HPDE6-E6E7 (cell line): ENCODE results near the gene LARGE1.

Experiments
- DNase-seq: peaks from one replicate; pipeline ENCODE4 v3.0.0; 2011; ENCODE audit warnings: missing footprints; ENCODE audit errors: extremely low spot score

The LARGE1 gene

GRCh38 chr22:33853200-33854097 is 66.8 kb downstream of the LARGE1 start:
- no peak for DNase-seq

GRCh38 chr22:33851821-33852384 is 68.4 kb downstream of the LARGE1 start:
- no peak for DNase-seq

GRCh38 chr22:33851240-33851639 is 69.0 kb downstream of the LARGE1 start:
- no peak for DNase-seq

GRCh38 chr22:33850724-33851123 is 69.6 kb downstream of the LARGE1 start:
- DNase-seq = no peak

DNA sequence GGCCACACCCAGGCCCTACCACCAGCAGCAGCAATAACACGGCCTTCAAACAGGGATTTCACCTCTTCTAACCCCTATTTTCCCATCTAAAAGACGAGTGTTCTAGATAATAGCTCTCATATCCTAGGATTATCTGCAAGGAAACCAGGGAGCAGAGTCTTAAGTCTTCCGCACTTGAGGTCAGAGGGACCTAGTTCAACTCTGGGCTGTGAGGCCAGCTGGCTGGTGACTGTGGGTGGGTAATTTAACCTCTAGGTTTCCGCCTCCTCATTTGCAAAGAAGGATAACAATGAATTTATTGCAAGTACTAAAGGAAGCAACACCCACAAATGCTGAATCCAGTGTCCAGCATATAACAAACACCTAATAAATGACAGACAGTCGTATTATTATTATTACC is 70.1 kb downstream of the LARGE1 start:
- no peak for DNase-seq

DNA sequence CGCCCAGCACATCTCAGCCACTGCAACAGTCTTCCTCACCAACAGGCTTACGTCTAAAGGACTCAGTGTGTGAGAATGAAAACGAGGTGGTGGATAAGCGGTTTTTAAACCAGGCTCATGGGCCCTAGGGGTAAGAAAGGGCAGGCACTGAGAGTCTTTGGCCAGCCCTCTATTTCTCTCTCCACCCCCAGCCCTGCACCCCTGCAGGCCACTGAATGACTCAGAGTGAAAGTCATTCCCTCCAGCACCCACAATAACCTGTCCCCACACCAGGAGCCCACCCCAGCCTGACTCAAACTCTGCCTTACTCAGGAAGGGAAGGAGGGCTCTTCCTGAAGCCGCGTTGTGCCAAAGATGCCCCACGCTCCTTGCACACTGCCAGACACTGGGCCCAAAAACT is 72.0 kb downstream of the LARGE1 start:
- DNase-seq = no peak

GRCh38 chr22:33844273-33844672 is 76.0 kb downstream of the LARGE1 start:
- DNase-seq = no peak

GRCh38 chr22:33842421-33843094 is 77.7 kb downstream of the LARGE1 start:
- no peak for DNase-seq

DNA sequence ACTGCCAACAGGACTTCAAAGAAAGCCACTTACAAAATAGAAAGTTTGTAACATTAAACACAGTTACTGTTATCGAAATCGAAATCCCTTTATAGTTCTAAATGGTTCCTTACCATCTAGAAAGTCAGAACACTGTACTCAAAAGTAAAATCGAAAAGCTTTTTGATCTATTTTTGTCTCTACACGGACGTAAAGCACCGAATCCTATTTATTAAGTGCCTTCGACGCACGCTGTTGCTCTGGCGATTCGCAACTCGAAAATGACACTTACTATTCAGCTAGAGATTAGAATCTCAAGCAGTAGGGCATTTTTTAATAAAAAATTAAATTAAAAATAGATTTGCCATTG is 78.3 kb downstream of the LARGE1 start:
- DNase-seq = no peak

DNA sequence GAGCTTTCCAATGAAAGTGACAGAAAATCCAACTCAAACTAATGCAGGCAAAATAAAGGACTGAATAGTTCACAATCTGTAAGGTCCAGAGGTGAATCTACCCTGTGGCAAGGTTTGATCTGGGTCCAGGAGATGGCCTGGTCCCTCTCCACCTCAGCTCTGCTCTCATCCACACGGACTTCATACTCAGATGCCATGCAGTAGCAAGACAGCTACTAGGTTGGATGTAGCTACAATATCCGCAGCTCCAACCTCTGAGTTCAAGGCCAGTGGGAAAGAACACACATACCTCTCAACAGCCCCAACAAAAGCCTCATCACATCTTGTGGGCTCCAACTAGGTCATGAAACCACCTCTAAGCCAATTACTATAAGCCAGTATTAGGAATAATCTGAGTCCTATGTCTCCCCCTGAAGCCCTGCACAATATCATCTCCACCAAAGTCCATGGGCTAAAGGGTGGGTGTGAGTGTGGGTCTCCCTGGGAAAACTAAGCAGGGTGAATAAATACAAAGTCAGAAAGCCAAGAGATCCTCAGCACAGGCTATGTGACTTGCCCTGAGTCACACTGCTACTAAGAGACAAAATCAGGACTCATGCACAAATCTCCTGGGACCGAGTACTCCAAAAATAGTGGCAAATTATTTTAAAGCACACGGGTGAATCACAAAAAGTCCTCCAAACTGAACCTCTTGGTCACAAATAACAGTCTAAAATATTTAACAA is 78.8 kb downstream of the LARGE1 start:
- no peak for DNase-seq

DNA sequence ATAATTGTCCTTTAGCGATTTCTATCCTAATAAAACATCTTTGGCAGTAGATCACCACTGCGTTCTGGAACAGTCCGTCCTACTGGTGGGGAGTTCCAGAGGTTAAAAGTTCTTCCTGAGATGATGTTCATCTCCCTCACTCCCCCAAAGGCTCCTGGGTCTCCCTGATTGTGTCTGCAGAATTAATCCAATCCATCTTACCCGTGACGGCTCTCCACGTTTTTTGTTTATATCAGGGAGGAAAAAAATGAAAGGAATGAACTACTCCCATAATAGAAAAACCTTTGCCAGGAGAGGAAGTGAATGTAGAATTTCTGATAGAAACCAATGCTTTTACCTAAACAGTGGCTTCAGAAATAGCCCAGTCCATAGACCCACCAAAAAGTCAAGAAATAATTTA is 81.6 kb downstream of the LARGE1 start:
- DNase-seq = no peak

- DNase-seq = no peak
Observed at GRCh38 chr22:33837826-33838225, 82.5 kb downstream of the LARGE1 start.

GRCh38 chr22:33835265-33835664 is 85.0 kb downstream of the LARGE1 start:
- no peak for DNase-seq

- DNase-seq = no peak
Observed at GRCh38 chr22:33832558-33833151, 87.6 kb downstream of the LARGE1 start.

GRCh38 chr22:33831651-33832050 is 88.6 kb downstream of the LARGE1 start:
- no peak for DNase-seq

DNA sequence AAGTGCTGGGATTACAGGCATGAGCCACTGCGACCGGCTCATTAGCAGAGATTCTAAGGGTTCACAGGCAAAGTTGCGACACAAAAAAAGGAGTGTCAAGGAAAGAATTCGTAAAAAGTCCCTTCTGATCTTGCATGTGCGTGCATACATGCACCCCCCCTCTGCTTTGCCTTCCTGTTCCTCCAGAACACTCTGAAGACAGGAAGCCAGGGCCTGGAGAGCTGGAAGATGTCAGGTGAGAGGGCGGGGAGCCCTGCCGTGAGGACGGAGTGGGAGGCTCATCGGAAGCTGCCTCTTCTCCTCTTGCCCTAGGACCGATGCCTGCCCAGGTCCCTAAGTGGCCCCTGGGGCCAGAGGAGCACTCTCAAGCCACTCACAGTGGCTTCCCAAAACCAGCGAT is 89.1 kb downstream of the LARGE1 start:
- DNase-seq = no peak

GRCh38 chr22:33829546-33830280 is 90.6 kb downstream of the LARGE1 start:
- no peak for DNase-seq

- DNase-seq = no peak
Observed at GRCh38 chr22:33828302-33828701, 92.0 kb downstream of the LARGE1 start.

DNA sequence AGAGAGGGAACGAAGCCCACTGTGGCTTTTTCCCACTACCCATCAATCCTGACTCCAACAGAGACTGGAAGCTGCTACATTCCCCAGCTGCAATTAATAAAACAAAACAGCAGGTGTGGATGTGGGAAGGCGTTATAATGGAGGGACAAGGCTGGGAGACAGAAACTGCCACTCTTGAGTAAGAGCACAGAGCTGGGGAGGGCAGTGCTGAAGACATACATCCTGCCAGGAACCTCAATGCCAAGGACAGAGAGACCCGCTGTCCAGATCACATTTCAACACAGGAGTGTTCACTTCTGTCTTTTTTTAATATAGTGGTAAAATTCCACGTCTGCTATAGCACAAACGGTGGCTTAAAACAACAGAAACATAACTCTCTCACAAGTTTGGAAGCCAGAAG is 94.5 kb downstream of the LARGE1 start:
- DNase-seq = no peak

DNA sequence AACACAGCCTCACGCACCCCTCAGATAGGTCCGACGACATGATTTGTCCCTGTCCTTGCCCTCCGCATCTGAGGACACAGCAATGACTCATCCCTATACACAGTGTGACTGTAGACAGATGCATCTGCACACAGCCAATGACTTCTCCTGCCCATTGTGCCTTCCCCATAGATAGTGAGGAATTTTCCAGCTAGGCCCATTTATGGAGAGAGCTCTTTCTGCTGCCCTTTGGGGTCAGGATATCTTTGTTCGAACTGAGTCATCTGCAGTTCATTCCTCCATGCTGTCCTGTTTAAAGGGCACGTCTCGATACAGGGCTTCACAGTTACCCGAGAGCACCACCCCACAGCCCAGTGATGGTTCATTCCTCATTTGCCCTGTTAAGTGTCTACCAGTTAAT is 96.7 kb downstream of the LARGE1 start:
- DNase-seq = no peak

- DNase-seq = no peak
Observed at GRCh38 chr22:33821290-33821689, 99.0 kb downstream of the LARGE1 start.
